CD4-positive, alpha-beta T cell treated with Interleukin-2 at 100 ng/mL for 4 hours (primary cell): ENCODE results near the gene CLDN8.

Experiments
- DNase-seq: peaks from one replicate; pipeline ENCODE4 v3.0.0-alpha.2; 2020; ENCODE audit warnings: low spot score

Gene CLDN8

DNA sequence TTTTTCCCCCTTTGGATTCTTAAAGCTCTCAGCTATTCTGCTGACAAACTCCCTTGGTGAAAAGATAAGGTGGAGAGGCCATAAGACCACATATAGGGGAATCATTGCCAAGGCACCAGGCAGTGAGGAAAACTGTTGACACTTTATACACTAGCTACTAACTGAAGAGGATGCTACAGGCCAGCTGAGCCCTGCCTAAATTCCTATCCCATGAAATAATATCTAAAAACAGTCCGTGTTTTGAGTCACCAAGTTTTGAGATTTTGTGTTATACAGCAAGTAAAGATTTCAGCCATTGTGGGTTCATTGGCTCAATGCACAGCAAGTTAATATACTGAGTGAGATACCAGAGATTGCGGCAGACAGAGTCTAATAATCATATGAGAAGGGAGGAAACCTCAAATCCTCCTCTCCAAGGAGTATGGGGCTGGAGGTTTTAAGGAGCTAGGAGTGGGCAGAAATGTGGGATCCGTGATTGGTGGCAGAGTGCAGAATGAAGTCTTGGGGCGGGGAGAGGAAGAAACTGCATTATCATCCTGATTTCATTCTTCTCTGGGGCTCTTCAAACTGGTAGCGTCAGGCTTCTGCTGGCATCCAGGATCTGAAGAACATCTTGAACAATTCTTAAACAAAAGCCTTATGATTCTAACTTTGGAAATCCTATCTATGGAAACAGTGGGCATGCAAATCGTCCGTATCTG lies 9.2 kb downstream of the CLDN8 start:
- DNase-seq: no peak

DNA sequence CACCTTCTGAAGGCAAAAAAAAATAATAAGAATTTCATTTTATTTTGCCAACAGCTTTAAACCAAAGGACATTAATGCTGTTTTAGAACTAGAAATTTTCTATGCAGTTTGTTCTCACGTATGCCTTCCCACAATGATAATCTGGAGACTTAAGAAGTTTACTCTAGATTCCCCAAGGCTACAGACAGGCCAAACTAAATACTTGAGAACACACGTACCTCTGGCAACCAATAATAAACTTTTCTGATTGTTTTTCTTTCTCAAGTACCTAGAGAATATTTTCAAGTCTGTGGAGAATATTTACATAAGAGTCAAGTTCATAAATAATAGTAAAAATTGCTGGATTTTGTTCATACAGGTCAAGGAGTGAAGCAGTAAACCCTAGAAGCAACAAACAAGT lies 15.9 kb downstream of the CLDN8 start:
- DNase-seq: no peak

DNA sequence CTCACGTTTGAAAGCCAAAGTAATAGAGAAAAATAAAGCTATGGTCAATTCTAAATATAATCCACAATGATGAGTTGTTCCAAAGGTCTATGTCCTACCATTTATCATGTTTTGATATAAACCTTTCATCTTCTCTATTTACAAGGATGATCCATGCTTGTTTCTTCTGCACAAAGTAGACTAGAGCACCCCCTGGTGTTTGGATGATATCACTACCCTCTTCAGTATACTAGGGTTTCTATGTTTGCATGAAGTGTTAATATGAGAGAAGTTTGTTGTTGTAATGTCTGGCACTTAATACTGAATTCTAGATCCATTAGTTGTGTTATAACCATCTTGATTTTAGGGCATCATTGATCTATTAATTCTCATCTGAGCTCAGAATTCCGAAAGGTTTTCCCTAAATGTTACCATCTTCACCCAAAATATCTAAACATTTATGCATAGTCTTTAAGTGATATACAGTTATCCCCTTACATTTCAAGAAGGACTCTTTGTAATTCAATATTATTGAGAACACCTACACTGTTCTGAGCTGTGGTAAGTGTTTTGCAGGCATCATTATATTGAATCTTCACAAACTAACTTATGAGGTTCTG lies 21.1 kb downstream of the CLDN8 start:
- no peak for DNase-seq

DNA sequence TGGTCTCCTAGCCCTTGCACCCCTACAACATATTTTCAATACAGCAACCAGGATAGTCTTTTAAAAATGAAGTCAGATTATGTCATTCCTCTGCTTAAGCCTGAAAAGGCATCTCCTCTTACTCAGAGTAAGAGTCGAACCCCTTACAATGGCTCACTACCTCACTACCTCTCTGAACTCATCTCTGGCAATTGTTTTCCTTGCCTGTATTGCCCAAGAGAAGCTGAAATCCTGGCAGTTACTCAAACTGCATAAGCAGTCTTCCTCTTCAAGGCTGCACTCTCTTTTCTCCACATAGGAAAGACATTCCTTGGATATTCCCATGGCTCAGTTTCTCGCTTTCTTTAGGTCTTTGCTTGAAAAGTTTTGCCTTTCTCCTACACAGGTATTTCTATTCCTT lies 22.7 kb downstream of the CLDN8 start:
- no peak for DNase-seq

DNA sequence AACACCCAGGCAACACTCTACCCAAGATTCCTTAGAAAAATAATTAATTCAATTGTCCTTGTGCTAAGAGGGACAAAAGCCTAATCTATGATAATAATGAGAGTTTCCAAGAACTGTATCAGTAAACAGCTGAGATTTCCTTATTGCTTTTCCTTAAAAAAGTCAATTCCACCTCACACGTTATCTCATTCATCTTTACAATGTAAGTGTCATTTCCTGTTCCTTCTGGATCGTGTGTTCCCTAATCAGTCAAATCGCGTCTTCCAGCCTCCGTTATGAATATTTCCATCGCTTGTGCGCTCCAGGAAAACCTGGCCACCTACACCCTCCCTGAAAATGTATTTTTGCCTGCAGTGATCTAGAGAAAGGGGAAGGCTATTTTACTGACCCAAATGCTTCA lies 25.3 kb downstream of the CLDN8 start:
- no peak for DNase-seq

DNA sequence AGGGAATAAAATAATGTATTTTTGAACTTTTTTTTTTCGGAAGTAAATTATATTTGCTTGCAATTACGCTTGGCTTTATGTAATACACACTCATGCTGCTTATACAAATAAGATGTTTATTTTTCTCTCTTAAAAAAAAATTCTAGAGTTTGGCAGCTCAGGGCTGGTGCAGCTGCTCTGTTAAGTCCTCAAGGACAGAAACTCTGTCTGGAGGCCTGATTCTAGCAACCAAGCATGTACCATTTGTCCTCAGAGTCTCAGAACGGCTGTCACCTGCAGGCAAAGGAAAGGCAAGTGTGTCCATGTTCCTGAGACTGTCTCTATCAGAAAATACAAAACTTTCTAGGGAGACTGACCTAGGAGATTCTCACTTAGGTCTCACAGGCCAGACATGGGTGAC lies 26.1 kb downstream of the CLDN8 start:
- no peak for DNase-seq

DNA sequence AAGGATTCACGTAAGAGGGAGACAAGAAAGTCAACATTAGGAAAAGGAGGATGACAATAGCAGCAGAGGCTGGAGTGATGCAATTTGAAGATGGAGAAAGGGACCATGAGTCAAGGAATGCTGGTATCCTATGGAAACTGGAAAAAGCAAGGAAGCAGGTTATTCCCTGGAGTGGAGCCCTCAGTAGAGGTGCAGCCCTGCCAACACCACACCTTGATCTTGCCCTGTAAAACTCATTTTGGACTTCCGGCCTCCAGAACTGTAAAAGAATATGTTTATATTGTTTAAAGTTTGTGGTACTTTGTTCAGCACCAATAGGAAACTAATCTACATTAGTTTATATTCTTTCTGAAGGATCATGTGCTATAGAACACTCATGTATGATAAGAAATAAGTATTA lies 29.7 kb downstream of the CLDN8 start:
- DNase-seq: no peak

DNA sequence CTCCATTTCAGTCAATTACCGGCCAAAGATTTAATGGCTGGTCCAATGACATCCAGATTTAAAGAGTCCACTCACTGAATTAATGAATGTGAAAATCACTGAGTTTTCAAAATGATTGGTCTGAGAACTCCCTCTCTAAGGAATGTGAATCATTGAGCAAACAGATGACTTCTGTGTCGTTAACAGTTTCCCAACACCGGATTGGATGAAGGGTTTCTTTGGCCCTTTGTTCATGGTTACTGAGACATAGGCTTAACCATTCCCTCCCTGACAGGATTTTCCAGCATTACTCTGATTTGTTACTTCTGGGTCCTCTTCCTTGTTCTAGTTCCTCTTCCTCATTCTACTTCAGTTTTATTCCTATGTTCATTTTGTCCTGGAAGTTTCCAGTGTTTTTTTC lies 47.8 kb downstream of the CLDN8 start:
- DNase-seq: no peak

DNA sequence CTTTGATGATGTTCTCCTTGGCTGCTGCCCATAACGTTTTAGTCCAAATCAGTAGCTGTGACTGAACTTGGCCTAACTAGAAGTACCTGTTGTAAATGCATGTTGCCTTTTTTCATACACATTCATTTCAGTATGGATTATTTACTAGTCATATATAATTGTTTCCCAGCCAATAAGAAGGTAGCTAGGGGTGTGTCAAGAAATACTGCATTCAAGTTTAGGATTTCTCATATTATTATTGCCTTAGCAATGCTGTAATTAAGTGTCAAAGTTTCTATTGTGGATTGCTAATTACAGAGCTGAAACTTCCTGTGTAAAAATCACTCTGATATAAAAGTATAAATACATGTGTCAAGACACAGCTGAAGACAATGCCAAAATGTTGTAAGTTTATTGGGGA lies 49.2 kb downstream of the CLDN8 start, which contains the start of gene CLDN17:
Gene CLDN17 (minus strand): TSS at position 101 of the 400 bp plus-strand sequence. CDS start 188 bp downstream, outside the sequence.
- DNase-seq: no peak

DNA sequence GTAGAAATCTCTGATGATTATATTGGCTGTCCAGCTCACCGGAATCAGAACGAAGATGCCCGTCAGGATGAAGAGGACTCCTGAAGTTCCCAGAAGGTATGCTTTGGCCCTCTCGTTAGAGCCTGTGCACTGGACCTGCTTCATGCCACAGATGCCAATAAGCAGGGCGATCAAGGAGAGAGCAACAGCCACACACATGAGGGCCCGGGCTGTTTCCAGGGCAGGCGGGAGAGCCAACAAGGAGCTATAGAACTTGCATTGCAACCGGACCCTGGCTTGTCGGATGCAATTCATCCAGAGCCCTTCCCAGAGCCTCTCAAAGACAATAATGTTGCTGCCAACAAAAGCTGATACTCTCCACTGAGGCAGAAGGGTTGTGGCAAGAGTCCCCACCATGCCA lies 49.7 kb downstream of the CLDN8 start:
- DNase-seq: no peak

DNA sequence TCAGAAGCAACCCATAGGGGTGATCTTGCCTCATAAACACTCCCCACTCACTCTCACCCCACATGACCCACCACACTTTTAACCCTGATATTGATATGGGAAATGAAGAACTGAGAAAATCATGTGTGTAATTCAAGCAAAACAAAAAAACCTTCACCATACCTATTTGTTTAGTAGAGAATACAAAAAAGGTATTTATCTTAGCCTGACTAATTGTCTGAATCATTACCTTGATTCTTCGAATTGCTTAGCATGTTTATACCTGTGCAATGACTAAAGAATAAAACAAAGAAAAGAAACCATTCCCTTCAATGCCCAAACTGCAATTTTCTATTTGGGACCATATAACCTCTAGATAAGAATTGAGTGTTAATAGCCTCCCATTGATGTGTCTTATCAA lies 51.1 kb downstream of the CLDN8 start:
- no peak for DNase-seq
